ENCODE data around the gene ABHD12.

- TF ChIP-seq, protein P1, sequence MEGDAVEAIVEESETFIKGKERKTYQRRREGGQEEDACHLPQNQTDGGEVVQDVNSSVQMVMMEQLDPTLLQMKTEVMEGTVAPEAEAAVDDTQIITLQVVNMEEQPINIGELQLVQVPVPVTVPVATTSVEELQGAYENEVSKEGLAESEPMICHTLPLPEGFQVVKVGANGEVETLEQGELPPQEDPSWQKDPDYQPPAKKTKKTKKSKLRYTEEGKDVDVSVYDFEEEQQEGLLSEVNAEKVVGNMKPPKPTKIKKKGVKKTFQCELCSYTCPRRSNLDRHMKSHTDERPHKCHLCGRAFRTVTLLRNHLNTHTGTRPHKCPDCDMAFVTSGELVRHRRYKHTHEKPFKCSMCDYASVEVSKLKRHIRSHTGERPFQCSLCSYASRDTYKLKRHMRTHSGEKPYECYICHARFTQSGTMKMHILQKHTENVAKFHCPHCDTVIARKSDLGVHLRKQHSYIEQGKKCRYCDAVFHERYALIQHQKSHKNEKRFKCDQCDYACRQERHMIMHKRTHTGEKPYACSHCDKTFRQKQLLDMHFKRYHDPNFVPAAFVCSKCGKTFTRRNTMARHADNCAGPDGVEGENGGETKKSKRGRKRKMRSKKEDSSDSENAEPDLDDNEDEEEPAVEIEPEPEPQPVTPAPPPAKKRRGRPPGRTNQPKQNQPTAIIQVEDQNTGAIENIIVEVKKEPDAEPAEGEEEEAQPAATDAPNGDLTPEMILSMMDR (conservative IDR thresholded peaks at IDR 0.05 in 1 of 2, IDR thresholded peaks at IDR 0.05 in 1 of 2; ENCODE audit: extremely low read depth in 1 of 2, insufficient read depth in 1 of 2, low read depth in 1 of 2, low read length in 2 of 2) = no peak
- no peak for TF ChIP-seq EZH2 (IDR thresholded peaks at IDR 0.05; ENCODE audit: borderline replicate concordance, low read length)
Observed at GRCh38 chr20:25308083-25308491, 82.5 kb downstream of the ABHD12 start.

Data from mammary epithelial cell (primary cell).